SU-DHL-6 (cell line): ENCODE results near the gene GNG8.

ENCODE experiments used
- H2AFZ ChIP-seq: fragments of 200-600 bp; sonication (generic); 2 replicates; pipeline ENCODE4 v1.6.1; 2014; ENCODE audit warnings: low read depth, mild to moderate bottlenecking, moderate library complexity, mixed read lengths, antibody characterized with exemption, low read length; ENCODE audit not compliant: severe bottlenecking
- H3F3A ChIP-seq: fragments of 200-600 bp; shearing (Covaris generic); 2 replicates; pipeline ENCODE4 v1.6.0; 2016; ENCODE audit warnings: antibody characterized with exemption, mild to moderate bottlenecking; ENCODE audit not compliant: insufficient read depth
- H3K27ac ChIP-seq: fragments of 200-600 bp; sonication (generic); 2 replicates; pipeline ENCODE4 v1.5.1; 2016; ENCODE audit warnings: low read depth, mild to moderate bottlenecking, low read length, moderate library complexity, mixed read lengths
- H3K27me3 ChIP-seq: fragments of 200-600 bp; sonication (generic), shearing (Covaris generic); 2 replicates; pipeline ENCODE4 v1.6.0; 2014; ENCODE audit warnings: mild to moderate bottlenecking, low read length
- H3K36me3 ChIP-seq: fragments of 200-600 bp; sonication (generic); 2 replicates; pipeline ENCODE4 v1.6.1; 2014; ENCODE audit warnings: mild to moderate bottlenecking, low read length, mixed read lengths
- H3K4me2 ChIP-seq: fragments of 300-600, 200-600 bp; shearing (Covaris generic), sonication (generic); 2 replicates; pipeline ENCODE4 v1.6.0; 2014; ENCODE audit warnings: low read length, low read depth, mild to moderate bottlenecking; ENCODE audit not compliant: poor library complexity, severe bottlenecking
- H3K4me3 ChIP-seq: fragments of 200-600 bp; sonication (generic); 2 replicates; pipeline ENCODE4 v1.5.1; 2014; ENCODE audit warnings: antibody characterized with exemption, low read length, mild to moderate bottlenecking, mixed read lengths; ENCODE audit not compliant: insufficient read depth, poor library complexity, severe bottlenecking
- H3K79me2 ChIP-seq: fragments of 200-600 bp; sonication (generic); 2 replicates; pipeline ENCODE4 v1.6.1; 2014; ENCODE audit warnings: mild to moderate bottlenecking, low read length, moderate library complexity; ENCODE audit not compliant: insufficient read depth
- H3K9ac ChIP-seq: fragments of 200-600 bp; sonication (generic); 2 replicates; pipeline ENCODE4 v1.7.0; 2014; ENCODE audit warnings: mild to moderate bottlenecking, low read length
- H3K9me2 ChIP-seq: fragments of 200-600 bp; sonication (generic); replicated peaks from 2 replicates; pipeline ENCODE4 v1.6.1; 2014; ENCODE audit warnings: low read length; ENCODE audit not compliant: insufficient read depth
- H3K9me3 ChIP-seq: fragments of 200-600 bp; sonication (generic); 2 replicates; pipeline ENCODE4 v1.6.1; 2014; ENCODE audit warnings: low read length, mixed read lengths; ENCODE audit not compliant: insufficient read depth
- H4K20me1 ChIP-seq: fragments of 200-600 bp; sonication (generic); 2 replicates; pipeline ENCODE4 v1.6.1; 2014; ENCODE audit warnings: low read depth, mild to moderate bottlenecking, antibody characterized with exemption, low read length, moderate library complexity, mixed read lengths
- CTCF ChIP-seq: fragments of 200-600 bp; sonication (generic); IDR thresholded peaks from one replicate; pipeline ENCODE4 v1.5.1; 2017; ENCODE audit warnings: antibody characterized with exemption, mild to moderate bottlenecking, low read length, moderate library complexity; ENCODE audit not compliant: insufficient read depth, poor library complexity, severe bottlenecking
- EZH2phosphoT487 ChIP-seq: fragments of 200-600 bp; sonication (generic), shearing (Covaris generic); conservative IDR thresholded peaks from 2 replicates; pipeline ENCODE4 v1.6.1; 2018; ENCODE audit warnings: mild to moderate bottlenecking, antibody characterized with exemption, low read length, moderate library complexity, mixed read lengths

The GNG8 gene

GRCh38 chr19:46656541-46656940 is 20.5 kb upstream of the GNG8 start:
- H3K4me3 ChIP-seq, result no peak overlapping the region
- TF ChIP-seq EZH2phosphoT487 (no peak), CTCF (no peak)

GRCh38 chr19:46654621-46655152 is 18.7 kb upstream of the GNG8 start:
- H4K20me1 ChIP-seq, result no peaks in the 10 kb centered on the region
- no peaks in the 10 kb centered on the region for H3K36me3 ChIP-seq
- H3K27me3 ChIP-seq, result no peaks in the 10 kb centered on the region
- H3K9me3 ChIP-seq, result no peaks in the 10 kb centered on the region
- H3K27ac ChIP-seq, result no peak overlapping the region
- TF ChIP-seq CTCF (no peak), EZH2phosphoT487 (no peak)
- H3K9ac ChIP-seq, result no peak overlapping the region
- no peak overlapping the region for H3K4me3 ChIP-seq
- H3K4me2 ChIP-seq, result no peak overlapping the region
- no peaks in the 10 kb centered on the region for H3K79me2 ChIP-seq
- H3K9me2 ChIP-seq, result no peaks in the 10 kb centered on the region
- H2AFZ ChIP-seq, result no peak overlapping the region
- H3F3A ChIP-seq, result no peaks in the 10 kb centered on the region

More at GRCh38 chr19:46656541-46656940, 20.5 kb upstream of the GNG8 start:
- no peak overlapping the region for H3K27ac ChIP-seq
- no peak overlapping the region for H2AFZ ChIP-seq
- H3K4me2 ChIP-seq, result no peak overlapping the region
- no peak overlapping the region for H3K9ac ChIP-seq
- H4K20me1 ChIP-seq, result no peaks in the 10 kb centered on the region
- H3K79me2 ChIP-seq, result no peaks in the 10 kb centered on the region
- no peaks in the 10 kb centered on the region for H3K9me2 ChIP-seq
- no peaks in the 10 kb centered on the region for H3K9me3 ChIP-seq
- H3K36me3 ChIP-seq, result no peaks in the 10 kb centered on the region
- H3K27me3 ChIP-seq, result no peaks in the 10 kb centered on the region
- no peaks in the 10 kb centered on the region for H3F3A ChIP-seq

- Histone ChIP-seq H3K27ac (no peak overlapping the region), H2AFZ (no peak overlapping the region), H3K36me3 (no peaks in the 10 kb centered on the region), H3K4me3 (no peak overlapping the region), H3K9ac (no peak overlapping the region), H4K20me1 (no peaks in the 10 kb centered on the region), H3K4me2 (no peak overlapping the region), H3K9me3 (no peaks in the 10 kb centered on the region), H3K9me2 (no peaks in the 10 kb centered on the region), H3K79me2 (no peaks in the 10 kb centered on the region), H3F3A (no peaks in the 10 kb centered on the region), H3K27me3 (no peaks in the 10 kb centered on the region)
- TF ChIP-seq CTCF, result no peak
- TF ChIP-seq EZH2phosphoT487, result no peak
Measured at GRCh38 chr19:46650445-46650844, 14.4 kb upstream of the GNG8 start.
